ENCODE data around the gene ZNF521.

Gene ZNF521

GRCh38 chr18:25225151-25225550 lies 126.8 kb downstream of the ZNF521 start:
- H3K4me3 ChIP-seq (replicated peaks; ENCODE audit: low read depth, low read length), result no peak overlapping the region
- DNase-seq (ENCODE audit: low read depth), result no peak
- no peak for TF ChIP-seq CTCF (IDR thresholded peaks at IDR 0.05; ENCODE audit: low read length, missing control alignments)

GRCh38 chr18:25223899-25224886 lies 127.8 kb downstream of the ZNF521 start:
- DNase-seq (ENCODE audit: low read depth), result no peak
- no peak for TF ChIP-seq CTCF (IDR thresholded peaks at IDR 0.05; ENCODE audit: low read length, missing control alignments)
- no peak overlapping the region for H3K4me3 ChIP-seq (replicated peaks; ENCODE audit: low read depth, low read length)

- no peak for DNase-seq (ENCODE audit: low read depth)
- H3K4me3 ChIP-seq (replicated peaks; ENCODE audit: low read depth, low read length), result no peak overlapping the region
- no peak for TF ChIP-seq CTCF (IDR thresholded peaks at IDR 0.05; ENCODE audit: low read length, missing control alignments)
These were observed 128.8 kb downstream of the ZNF521 start for GRCh38 chr18:25223211-25223610.

- no peak for TF ChIP-seq CTCF (IDR thresholded peaks at IDR 0.05; ENCODE audit: low read length, missing control alignments)
- no peak for DNase-seq (ENCODE audit: low read depth)
- H3K4me3 ChIP-seq (replicated peaks; ENCODE audit: low read depth, low read length), result no peak overlapping the region
These were observed 129.3 kb downstream of the ZNF521 start for GRCh38 chr18:25222648-25223047.

GRCh38 chr18:25210622-25211021 lies 141.3 kb downstream of the ZNF521 start:
- no peak for TF ChIP-seq CTCF (IDR thresholded peaks at IDR 0.05; ENCODE audit: low read length, missing control alignments)

GRCh38 chr18:25192065-25192464 lies 159.9 kb downstream of the ZNF521 start:
- no peak overlapping the region for H3K4me3 ChIP-seq (replicated peaks; ENCODE audit: low read depth, low read length)
- no peak for DNase-seq (ENCODE audit: low read depth)
- TF ChIP-seq CTCF (IDR thresholded peaks at IDR 0.05; ENCODE audit: low read length, missing control alignments), result no peak

More at GRCh38 chr18:25210622-25211021, 141.3 kb downstream of the ZNF521 start:
- no peak overlapping the region for H3K4me3 ChIP-seq (replicated peaks; ENCODE audit: low read depth, low read length)
- DNase-seq (ENCODE audit: low read depth), result no peak

All from fibroblast of pulmonary artery (primary cell).